ENCODE data around the gene NFATC1.

Gene NFATC1

GRCh38 chr18:79576686-79577351, 181.1 kb downstream of the NFATC1 start:
- no peak for DNase-seq (ENCODE audit: low read depth)
- no peak for TF ChIP-seq CTCF (IDR thresholded peaks at IDR 0.05; ENCODE audit: low read depth, low read length, missing control alignments)
- no peak overlapping the region for H3K4me3 ChIP-seq (ENCODE audit: low read depth, low read length)

DNA sequence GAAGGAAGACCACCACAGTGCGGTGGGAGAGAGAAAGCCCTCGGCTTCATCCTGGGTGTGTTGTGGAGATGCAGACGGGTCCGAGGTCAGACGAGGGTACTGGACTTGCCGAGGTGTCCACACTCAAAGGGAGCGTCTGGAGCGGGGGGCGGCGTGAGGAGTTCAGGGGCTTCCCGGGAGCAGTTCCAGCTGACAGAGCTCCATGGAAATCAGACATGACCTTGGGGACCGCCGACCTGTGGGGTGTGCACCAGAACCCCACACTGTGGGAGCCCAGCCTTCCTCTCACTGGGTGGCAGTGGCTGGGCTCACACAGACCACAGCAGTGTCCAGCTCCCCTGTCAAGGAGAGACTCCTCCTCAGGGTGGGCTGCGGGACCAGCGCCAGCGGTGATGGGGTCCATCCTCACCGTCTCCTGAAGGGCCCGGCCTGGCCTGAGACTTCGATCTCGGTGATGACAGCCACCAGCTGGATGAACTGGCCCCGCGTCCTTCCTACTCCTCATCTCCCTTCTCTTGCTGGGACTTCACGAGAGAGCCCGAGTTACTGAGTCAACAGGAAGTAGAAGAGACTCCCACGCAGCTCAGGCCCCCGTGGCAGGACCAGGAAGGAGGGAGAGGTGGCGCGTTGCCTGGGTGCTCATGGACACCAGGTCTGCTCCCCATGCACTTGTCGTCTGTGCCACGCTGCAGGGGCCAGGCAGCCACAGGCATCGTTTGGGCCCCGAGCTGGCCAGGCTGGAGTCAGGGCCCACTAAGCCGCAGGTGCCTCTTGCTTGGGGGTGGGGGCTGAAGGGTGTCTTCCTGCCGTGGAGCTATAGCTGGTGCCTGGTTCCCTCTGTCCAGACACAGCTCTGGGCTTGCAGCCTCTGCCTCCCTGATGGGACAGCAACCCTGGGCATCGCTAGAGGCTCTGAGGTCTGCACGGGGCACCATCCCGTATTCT, 182.0 kb downstream of the NFATC1 start:
- no peak for DNase-seq (ENCODE audit: low read depth)
- H3K4me3 ChIP-seq (ENCODE audit: low read depth, low read length): no peak overlapping the region
- no peak for TF ChIP-seq CTCF (IDR thresholded peaks at IDR 0.05; ENCODE audit: low read depth, low read length, missing control alignments)

- no peak for TF ChIP-seq CTCF (IDR thresholded peaks at IDR 0.05; ENCODE audit: low read depth, low read length, missing control alignments)
- DNase-seq (ENCODE audit: low read depth): no peak
- no peak overlapping the region for H3K4me3 ChIP-seq (ENCODE audit: low read depth, low read length)
These were observed 182.9 kb downstream of the NFATC1 start for GRCh38 chr18:79578396-79579260.
